CD4-positive, alpha-beta T cell (primary cell): ENCODE measurements around the gene GPN2. TPM values are rescaled to one million over a fixed set of nuclear protein-coding genes. Genes with fewer than 3 reads are reported as not detected.

ENCODE experiments used
- ATAC-seq: fragments of 200-7000 bp; cut with Tn5 transposase; one replicate; pipeline ENCODE4 v1.10.0; 2022; ENCODE audit warnings: mild to moderate bottlenecking; ENCODE audit not compliant: poor library complexity
- CTCF ChIA-PET: fragments of 350-600 bp; sonication (Branson Sonifier 250); formaldehyde crosslinking; loops from one replicate; lab custom pipeline; 2021; ENCODE audit warnings: antibody characterized with exemption, inconsistent platforms; lab: Charles Lee
- POLR2A ChIA-PET: fragments of 350-600 bp; sonication (Branson Sonifier 250); formaldehyde crosslinking; loops from one replicate; lab custom pipeline; 2021; ENCODE audit warnings: antibody characterized with exemption, inconsistent platforms; lab: Charles Lee
- DNase-seq, 14 experiments: peaks; one replicate each; pipeline ENCODE4 v3.0.0-alpha.2; 2013 to 2020; ENCODE audit warnings: mixed read lengths in 2 of 14
- H3K27ac ChIP-seq, 2 donors: one replicate each; pipeline versions ENCODE4 v1.5.1 to v1.7.0; 2013; ENCODE audit warnings: low read length in 2 of 2, low read depth in 1 of 2, mild to moderate bottlenecking in 1 of 2
- H3K27me3 ChIP-seq, 2 experiments: 1 replicate in 1 of 2; 2 replicates in 1 of 2; pipeline versions ENCODE4 v1.6.1 to v1.7.0; 2013; ENCODE audit warnings: low read length in 2 of 2, control low read depth in 1 of 2, mild to moderate bottlenecking in 1 of 2, moderate library complexity in 1 of 2; ENCODE audit not compliant: insufficient read depth in 2 of 2, control insufficient read depth in 1 of 2
- H3K36me3 ChIP-seq: one replicate; pipeline ENCODE4 v1.6.1; 2013; ENCODE audit warnings: low read length, control low read depth; ENCODE audit not compliant: insufficient read depth
- H3K4me1 ChIP-seq: one replicate; pipeline ENCODE4 v1.6.1; 2013; ENCODE audit warnings: low read length, control low read depth; ENCODE audit not compliant: insufficient read depth
- H3K4me3 ChIP-seq: one replicate; pipeline ENCODE4 v1.5.1; 2013; ENCODE audit warnings: mild to moderate bottlenecking, low read length, moderate library complexity
- H3K9me3 ChIP-seq, 2 experiments: 1 replicate in 1 of 2; 2 replicates in 1 of 2; pipeline versions ENCODE4 v1.6.1 to v1.7.0; 2013; ENCODE audit warnings: low read length in 2 of 2, mild to moderate bottlenecking in 2 of 2, control low read depth in 1 of 2, moderate library complexity in 1 of 2; ENCODE audit not compliant: control insufficient read depth in 1 of 2, insufficient read depth in 1 of 2
- H3K27ac Mint-ChIP-seq: one replicate; pipeline ENCODE4 v1.8.0; 2020; ENCODE audit warnings: mixed read lengths
- H3K27me3 Mint-ChIP-seq: one replicate; pipeline ENCODE4 v1.8.0; 2021; ENCODE audit warnings: mixed read lengths
- H3K36me3 Mint-ChIP-seq: one replicate; pipeline ENCODE4 v1.8.0; 2021; ENCODE audit warnings: low read depth, mixed read lengths
- H3K4me1 Mint-ChIP-seq: one replicate; pipeline ENCODE4 v1.8.0; 2021; ENCODE audit warnings: low read depth, mixed read lengths
- H3K4me3 Mint-ChIP-seq: one replicate; pipeline ENCODE4 v1.8.0; 2020; ENCODE audit warnings: mild to moderate bottlenecking, mixed read lengths
- H3K9me3 Mint-ChIP-seq: one replicate; pipeline ENCODE4 v1.8.0; 2020; ENCODE audit warnings: mixed read lengths
- intact Hi-C, 2 experiments: fragments of 100-400 bp; cut with DNase I in 1 of 2; cut with micrococcal nuclease in 1 of 2; formaldehyde crosslinking; loops; one replicate each; pipeline versions ENCODE4 v1.15.1 to v1.9.0; 2023 to 2025; cut with DNase I, micrococcal nuclease
- polyA plus RNA-seq, 2 donors: library from polyadenylated mRNA; unstranded; fragments of 120-200 nt; gene quantifications; one replicate each; pipeline ENCODE4 v1.2.1, GENCODE V29; 2013
- total RNA-seq, 174 experiments: library from RNA in 2 of 174; stranded (reverse) in 2 of 174; gene quantifications; one replicate each; pipeline ENCODE4 v1.2.3 and lab custom pipeline; 2021 to 2026
- TF ChIP-seq, protein P1 (sequence below): fragments of 200-600 bp; IDR thresholded peaks from one replicate; pipeline ENCODE4 v1.8.0; 2022; ENCODE audit warnings: antibody characterized with exemption, mild to moderate bottlenecking

The GPN2 gene
- 10 to 100 TPM; 42.0 to 44.4 TPM for total RNA-seq
- 20.6 TPM for polyA plus RNA-seq (2013, experiment 1 of 2)
- 20.1 TPM for polyA plus RNA-seq (2013, experiment 2 of 2)
- 36.7 to 81.1 (median 60.3) reads per million in 172 experiments for total RNA-seq (lab: John Stamatoyannopoulos, UW)

DNA sequence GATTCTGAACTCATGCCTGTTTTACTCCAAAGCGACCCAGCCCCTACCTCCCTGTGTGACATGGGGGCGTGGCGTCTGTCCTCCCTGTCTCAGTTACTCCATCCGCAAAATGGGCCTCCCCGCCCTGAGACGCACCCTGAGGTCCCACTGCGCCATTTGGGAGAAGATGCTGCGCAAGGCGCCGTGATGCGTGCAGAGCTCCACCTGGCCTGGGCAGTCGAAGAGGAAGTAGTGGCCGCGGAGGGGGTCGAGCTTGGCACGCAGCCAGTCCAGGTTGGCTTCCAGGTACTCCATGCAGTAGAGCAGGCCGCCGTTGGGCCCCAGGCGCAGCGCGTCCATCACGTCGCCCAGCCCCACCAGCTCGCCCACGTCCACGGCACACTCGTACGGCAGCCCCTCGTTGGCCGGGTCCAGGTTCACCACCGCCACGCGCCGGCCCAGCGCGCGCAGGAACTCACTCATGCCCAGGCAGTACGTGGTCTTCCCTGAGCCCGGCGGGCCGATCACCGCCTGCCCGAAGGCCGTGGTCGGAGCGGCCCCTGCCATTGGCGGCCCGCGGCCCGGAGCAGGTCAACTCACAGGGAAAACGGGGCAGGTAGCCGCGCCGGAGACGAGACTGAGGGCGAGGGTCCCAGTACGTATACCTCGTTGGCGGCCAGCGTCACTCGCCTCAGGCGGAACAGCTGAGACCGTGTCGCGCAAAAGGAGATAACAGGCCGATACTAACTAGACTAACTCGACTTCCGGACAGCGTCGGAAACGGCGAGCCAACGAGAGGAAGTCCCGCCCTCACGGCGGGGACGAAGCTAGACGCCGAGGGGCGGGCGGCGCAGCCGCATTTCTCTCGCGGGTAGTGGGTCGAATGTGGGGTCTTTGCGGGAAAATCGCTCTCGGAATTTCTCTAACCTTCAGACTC lies at the start of gene GPN2:
TSS of gene GPN2 (minus strand) at position 733 of the 916 bp plus-strand sequence. CDS start at position 546, 187 bp downstream.
- ChIA-PET POLR2A (interaction anchor here (0.6 to 3.4 kb wide), 19 partner anchors 10 to 1753 kb away, joined by 3 to 82 read pairs (median 4); partner anchors contain the start of genes GPATCH3, HMGN2, NUDC and PIGV), CTCF (interaction anchor here (0.9 to 1.4 kb wide), 5 partner anchors 9 to 290 kb away, joined by 3 to 5 read pairs (median 3); partner anchors contain the start of gene GPATCH3)
- TF ChIP-seq, protein P1, sequence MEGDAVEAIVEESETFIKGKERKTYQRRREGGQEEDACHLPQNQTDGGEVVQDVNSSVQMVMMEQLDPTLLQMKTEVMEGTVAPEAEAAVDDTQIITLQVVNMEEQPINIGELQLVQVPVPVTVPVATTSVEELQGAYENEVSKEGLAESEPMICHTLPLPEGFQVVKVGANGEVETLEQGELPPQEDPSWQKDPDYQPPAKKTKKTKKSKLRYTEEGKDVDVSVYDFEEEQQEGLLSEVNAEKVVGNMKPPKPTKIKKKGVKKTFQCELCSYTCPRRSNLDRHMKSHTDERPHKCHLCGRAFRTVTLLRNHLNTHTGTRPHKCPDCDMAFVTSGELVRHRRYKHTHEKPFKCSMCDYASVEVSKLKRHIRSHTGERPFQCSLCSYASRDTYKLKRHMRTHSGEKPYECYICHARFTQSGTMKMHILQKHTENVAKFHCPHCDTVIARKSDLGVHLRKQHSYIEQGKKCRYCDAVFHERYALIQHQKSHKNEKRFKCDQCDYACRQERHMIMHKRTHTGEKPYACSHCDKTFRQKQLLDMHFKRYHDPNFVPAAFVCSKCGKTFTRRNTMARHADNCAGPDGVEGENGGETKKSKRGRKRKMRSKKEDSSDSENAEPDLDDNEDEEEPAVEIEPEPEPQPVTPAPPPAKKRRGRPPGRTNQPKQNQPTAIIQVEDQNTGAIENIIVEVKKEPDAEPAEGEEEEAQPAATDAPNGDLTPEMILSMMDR: no peak
- peak within 1 kb of the TSS; percentile 89 for H3K4me3 ChIP-seq
- no peaks in the 10 kb centered on the region for H3K27me3 ChIP-seq
- no peaks in the 10 kb centered on the region for H3K9me3 ChIP-seq
- Mint-ChIP-seq H3K27ac (peak within 1 kb of the TSS; percentile 97), H3K9me3 (no peaks in the 10 kb centered on the region), H3K27me3 (no peaks in the 10 kb centered on the region), H3K4me3 (peak within 1 kb of the TSS; percentile 96), H3K36me3 (peaks cover 88% of the 10 kb centered on the region), H3K4me1 (peaks cover 39% of the 10 kb centered on the region)
- intact Hi-C loops: loop anchor here in 1 of 2 experiments (1.0 to 5.0 kb wide), 2 partner anchors 31 to 458 kb away; partner anchors contain the start of genes DHDDS and NUDC
- peaks cover 31% of the 10 kb centered on the region for H3K4me1 ChIP-seq
- DNase-seq (peak; percentile 59 to 90 (median 70)), ATAC-seq (peak; percentile 91)
- peaks cover 59% of the 10 kb centered on the region for H3K36me3 ChIP-seq
- H3K27ac ChIP-seq: peak within 1 kb of the TSS; percentile 87 to 89

DNA sequence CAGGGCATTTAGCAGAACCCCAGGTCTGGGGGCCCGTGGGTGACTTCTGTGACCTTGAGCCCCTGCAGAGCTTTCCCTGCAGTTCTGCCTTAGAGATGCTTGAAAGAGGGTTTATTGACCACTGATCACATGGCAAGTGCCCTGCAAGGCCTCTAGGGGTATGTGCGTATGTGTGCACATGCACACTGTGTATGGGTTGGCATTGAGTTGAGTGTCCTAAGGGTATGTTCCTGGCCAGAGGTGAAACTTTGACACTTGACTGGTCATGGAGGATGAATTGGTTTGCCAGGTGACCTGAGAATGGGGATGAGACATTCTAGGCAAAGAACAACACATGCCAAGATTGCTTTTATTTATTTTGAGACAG lies 48.6 kb upstream of the GPN2 start:
- no peaks in the 10 kb centered on the region for H3K4me1 Mint-ChIP-seq
- ChIA-PET POLR2A (no interaction called here), CTCF (no interaction called here)
- intact Hi-C loops: no loop called here
- H3K27me3 Mint-ChIP-seq: no peaks in the 10 kb centered on the region
- DNase-seq (no peak), ATAC-seq (no peak)
- H3K36me3 ChIP-seq: peaks cover 47% of the 10 kb centered on the region
- H3K27me3 ChIP-seq: no peaks in the 10 kb centered on the region
- no peaks in the 10 kb centered on the region for H3K9me3 ChIP-seq
- H3K27ac Mint-ChIP-seq: no peak overlapping the region
- no peak overlapping the region for H3K4me3 ChIP-seq
- H3K36me3 Mint-ChIP-seq: peaks cover 64% of the 10 kb centered on the region
- H3K4me3 Mint-ChIP-seq: no peak overlapping the region
- TF ChIP-seq, protein P1: no peak
- H3K4me1 ChIP-seq: no peaks in the 10 kb centered on the region
- H3K9me3 Mint-ChIP-seq: no peaks in the 10 kb centered on the region
- no peak overlapping the region for H3K27ac ChIP-seq

DNA sequence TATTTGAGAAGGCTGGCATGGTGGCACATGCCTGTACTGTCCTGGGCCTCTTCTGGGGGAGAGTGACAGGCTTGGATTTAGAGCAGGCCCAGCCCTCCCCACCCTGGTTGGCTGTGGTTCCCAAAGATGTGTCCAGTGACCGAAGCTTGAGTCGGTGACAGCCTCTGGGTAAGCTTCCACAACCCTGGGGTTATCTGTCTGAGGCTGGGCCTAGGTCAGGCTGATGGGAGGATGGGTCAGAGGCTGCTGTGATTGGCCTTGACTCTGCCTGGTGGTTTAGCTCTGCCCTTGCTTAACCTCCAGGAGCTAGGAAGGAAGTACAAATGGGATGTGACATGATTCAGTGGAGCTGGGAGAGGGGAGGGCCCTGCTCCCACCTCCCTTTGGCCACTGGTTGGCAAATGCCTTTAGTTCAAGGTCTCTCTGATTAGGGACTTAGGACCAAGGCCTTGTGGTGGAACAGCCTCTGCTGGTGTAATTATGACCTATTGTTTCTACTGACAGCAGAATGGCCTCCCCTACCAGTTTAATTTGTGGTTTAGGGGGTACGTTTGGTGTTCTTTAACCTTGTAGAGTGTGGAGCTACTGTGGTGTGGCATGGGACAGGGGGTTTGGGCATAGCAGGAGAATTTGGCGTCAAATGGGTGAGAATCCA lies 48.0 kb upstream of the GPN2 start:
- H3K9me3 Mint-ChIP-seq: no peaks in the 10 kb centered on the region
- Histone ChIP-seq H3K9me3 (no peaks in the 10 kb centered on the region), H3K4me1 (no peaks in the 10 kb centered on the region), H3K27me3 (no peaks in the 10 kb centered on the region), H3K4me3 (no peak overlapping the region), H3K36me3 (peaks cover 44% of the 10 kb centered on the region), H3K27ac (no peak overlapping the region)
- no peak overlapping the region for H3K4me3 Mint-ChIP-seq
- ATAC-seq: no peak
- H3K36me3 Mint-ChIP-seq: peaks cover 64% of the 10 kb centered on the region
- ChIA-PET CTCF (no interaction called here), POLR2A (no interaction called here)
- H3K4me1 Mint-ChIP-seq: no peaks in the 10 kb centered on the region
- intact Hi-C loops: no loop called here
- no peak for DNase-seq
- no peaks in the 10 kb centered on the region for H3K27me3 Mint-ChIP-seq
- H3K27ac Mint-ChIP-seq: no peak overlapping the region
- TF ChIP-seq, protein P1: no peak
